Hepatocyte (in vitro differentiated cells): ENCODE data around the gene SERPING1. TPM values are rescaled to one million over a fixed set of nuclear protein-coding genes. Genes with fewer than 3 reads are reported as not detected.

ENCODE experiments used
- DNase-seq: peaks from one replicate; pipeline ENCODE4 v3.0.0-alpha.2; 2016; ENCODE audit warnings: low spot score
- H2AFZ ChIP-seq: fragments of 200-600 bp; sonication (generic); 2 replicates; pipeline ENCODE4 v1.6.0; 2016; ENCODE audit warnings: antibody characterized with exemption, mild to moderate bottlenecking
- H3K27ac ChIP-seq: fragments of 200-600 bp; sonication (generic); 2 replicates; pipeline ENCODE4 v1.5.1; 2016; ENCODE audit warnings: mild to moderate bottlenecking
- H3K27me3 ChIP-seq: fragments of 200-600 bp; sonication (generic); 2 replicates; pipeline ENCODE4 v1.6.1; 2016
- H3K36me3 ChIP-seq: fragments of 200-600 bp; sonication (generic); replicated peaks from 2 replicates; pipeline ENCODE4 v1.5.1; 2016; ENCODE audit warnings: low read depth; ENCODE audit not compliant: insufficient read depth
- H3K4me1 ChIP-seq: fragments of 200-600 bp; sonication (generic); 2 replicates; pipeline ENCODE4 v1.5.1; 2016; ENCODE audit warnings: mild to moderate bottlenecking, moderate library complexity; ENCODE audit not compliant: insufficient read depth
- H3K4me2 ChIP-seq: fragments of 200-600 bp; sonication (generic); 2 replicates; pipeline ENCODE4 v1.6.0; 2016
- H3K4me3 ChIP-seq: fragments of 200-600 bp; sonication (generic); 2 replicates; pipeline ENCODE4 v1.5.1; 2016; ENCODE audit warnings: mild to moderate bottlenecking
- H3K79me2 ChIP-seq: fragments of 200-600 bp; sonication (generic); 2 replicates; pipeline ENCODE4 v1.6.0; 2017; ENCODE audit warnings: mild to moderate bottlenecking
- H3K9me2 ChIP-seq: fragments of 200-600 bp; sonication (generic); replicated peaks from 2 replicates; pipeline ENCODE4 v1.6.0; 2017; ENCODE audit warnings: mild to moderate bottlenecking; ENCODE audit not compliant: insufficient read depth
- H3K9me3 ChIP-seq: fragments of 200-600 bp; sonication (generic); 2 replicates; pipeline ENCODE4 v1.5.1; 2016; ENCODE audit warnings: low read depth, mild to moderate bottlenecking
- H4K20me1 ChIP-seq: fragments of 200-600 bp; sonication (generic); 2 replicates; pipeline ENCODE4 v1.6.0; 2016; ENCODE audit warnings: mild to moderate bottlenecking; ENCODE audit not compliant: insufficient read depth, poor library complexity, severe bottlenecking
- EZH2 ChIP-seq: fragments of 200-600 bp; sonication (generic); IDR thresholded peaks from 2 replicates; pipeline ENCODE4 v1.6.1; 2016; ENCODE audit warnings: antibody characterized with exemption, mild to moderate bottlenecking, borderline replicate concordance
- EZH2phosphoT487 ChIP-seq: fragments of 200-600 bp; sonication (generic); IDR thresholded peaks from one replicate; pipeline ENCODE4 v1.6.1; 2018; ENCODE audit warnings: antibody characterized with exemption, mild to moderate bottlenecking, low read depth, moderate library complexity; ENCODE audit not compliant: unreplicated experiment, severe bottlenecking
- WGBS: methylation state at CpG from one replicate; pipeline ENCODE4 v1.1.6; 2016; ENCODE audit warnings: low lambda C conversion rate; ENCODE audit errors: missing lambda C conversion rate; 5-methylcytosine and 5-hydroxymethylcytosine counted together
- polyA plus RNA-seq: library from polyadenylated mRNA; unstranded; fragments of >200 nt; fragmentation: Nextera tagmentation; extraction: Ambion mirVana; gene quantifications from 2 replicates; pipeline ENCODE4 v1.2.1, GENCODE V29; 2016
- total RNA-seq: library from RNA; depleted of rRNA; stranded (reverse); fragments of >200 nt; gene quantifications from 2 replicates; pipeline ENCODE4 v1.2.3, GENCODE V29; 2014
- TF ChIP-seq, protein P1 (sequence below): fragments of 200-600 bp; sonication (generic); IDR thresholded peaks from 2 replicates; pipeline ENCODE4 v1.5.1; 2016; ENCODE audit warnings: antibody characterized with exemption, mild to moderate bottlenecking; ENCODE audit not compliant: poor library complexity

The SERPING1 gene
- total and polyA plus RNA-seq, 2 experiments from 2014 or later, result 129 to 445 TPM

DNA sequence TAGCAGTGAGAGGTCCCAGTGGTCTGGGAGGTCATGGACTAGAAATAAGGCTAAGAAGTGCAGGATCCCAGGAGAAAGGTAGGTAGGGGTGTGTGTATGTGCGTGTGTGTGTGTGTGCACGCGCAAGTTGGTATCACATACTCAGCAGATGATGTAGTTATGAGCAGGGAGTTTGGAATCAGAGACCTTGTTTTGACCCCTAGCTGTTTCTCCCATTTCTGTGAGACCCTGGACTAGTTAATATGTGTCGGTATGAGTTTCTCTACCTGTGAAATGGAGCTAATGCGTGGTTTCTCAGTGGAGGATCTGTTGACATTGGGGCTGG is 1.3 kb downstream of the SERPING1 start:
- Histone ChIP-seq H3K9me3 (no peaks in the 10 kb centered on the region), H3K27ac (peak overlapping the region; percentile 85), H3K4me1 (peaks cover 13% of the 10 kb centered on the region), H2AFZ (peak overlapping the region; percentile 58), H4K20me1 (no peaks in the 10 kb centered on the region), H3K36me3 (no peaks in the 10 kb centered on the region), H3K4me2 (peak overlapping the region; percentile 87), H3K79me2 (no peaks in the 10 kb centered on the region), H3K4me3 (peak overlapping the region; percentile 48), H3K9me2 (no peaks in the 10 kb centered on the region), H3K27me3 (no peaks in the 10 kb centered on the region)
- peak; percentile 19 for DNase-seq
- TF ChIP-seq, protein P1, sequence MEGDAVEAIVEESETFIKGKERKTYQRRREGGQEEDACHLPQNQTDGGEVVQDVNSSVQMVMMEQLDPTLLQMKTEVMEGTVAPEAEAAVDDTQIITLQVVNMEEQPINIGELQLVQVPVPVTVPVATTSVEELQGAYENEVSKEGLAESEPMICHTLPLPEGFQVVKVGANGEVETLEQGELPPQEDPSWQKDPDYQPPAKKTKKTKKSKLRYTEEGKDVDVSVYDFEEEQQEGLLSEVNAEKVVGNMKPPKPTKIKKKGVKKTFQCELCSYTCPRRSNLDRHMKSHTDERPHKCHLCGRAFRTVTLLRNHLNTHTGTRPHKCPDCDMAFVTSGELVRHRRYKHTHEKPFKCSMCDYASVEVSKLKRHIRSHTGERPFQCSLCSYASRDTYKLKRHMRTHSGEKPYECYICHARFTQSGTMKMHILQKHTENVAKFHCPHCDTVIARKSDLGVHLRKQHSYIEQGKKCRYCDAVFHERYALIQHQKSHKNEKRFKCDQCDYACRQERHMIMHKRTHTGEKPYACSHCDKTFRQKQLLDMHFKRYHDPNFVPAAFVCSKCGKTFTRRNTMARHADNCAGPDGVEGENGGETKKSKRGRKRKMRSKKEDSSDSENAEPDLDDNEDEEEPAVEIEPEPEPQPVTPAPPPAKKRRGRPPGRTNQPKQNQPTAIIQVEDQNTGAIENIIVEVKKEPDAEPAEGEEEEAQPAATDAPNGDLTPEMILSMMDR, result no peak
- TF ChIP-seq EZH2phosphoT487 (no peak), EZH2 (no peak)
- WGBS, result 68% methylated on average over 5 of the region's 5 CpGs

DNA sequence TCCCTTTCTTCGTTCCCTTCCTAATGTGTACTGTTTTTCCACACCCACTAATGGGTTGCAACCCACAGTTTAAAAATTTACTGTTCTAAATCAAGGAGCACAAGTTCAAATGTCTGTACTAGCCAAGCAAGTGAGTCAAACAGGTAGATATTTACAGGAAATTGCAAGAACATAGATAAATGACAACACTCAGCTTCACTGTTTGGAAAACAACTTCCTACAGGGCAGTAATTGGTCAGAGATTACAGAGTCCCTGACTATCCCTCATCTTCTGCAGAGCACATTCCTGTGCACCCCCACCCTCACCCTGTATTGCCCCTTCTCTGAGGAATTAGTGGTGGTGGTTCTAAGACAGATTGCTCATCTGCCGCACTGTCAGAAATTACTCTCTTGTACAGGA is 1.9 kb downstream of the SERPING1 start:
- Histone ChIP-seq H4K20me1 (no peaks in the 10 kb centered on the region), H3K27ac (peak overlapping the region; percentile 85), H3K9me3 (no peaks in the 10 kb centered on the region), H3K4me1 (peaks cover 13% of the 10 kb centered on the region), H3K79me2 (no peaks in the 10 kb centered on the region), H3K27me3 (no peaks in the 10 kb centered on the region), H3K9me2 (no peaks in the 10 kb centered on the region), H3K36me3 (no peaks in the 10 kb centered on the region), H2AFZ (no peak overlapping the region), H3K4me3 (no peak overlapping the region), H3K4me2 (peak overlapping the region; percentile 87)
- TF ChIP-seq, protein P1, result no peak
- DNase-seq, result no peak
- WGBS, result 57% methylated on average over 2 of the region's 2 CpGs

DNA sequence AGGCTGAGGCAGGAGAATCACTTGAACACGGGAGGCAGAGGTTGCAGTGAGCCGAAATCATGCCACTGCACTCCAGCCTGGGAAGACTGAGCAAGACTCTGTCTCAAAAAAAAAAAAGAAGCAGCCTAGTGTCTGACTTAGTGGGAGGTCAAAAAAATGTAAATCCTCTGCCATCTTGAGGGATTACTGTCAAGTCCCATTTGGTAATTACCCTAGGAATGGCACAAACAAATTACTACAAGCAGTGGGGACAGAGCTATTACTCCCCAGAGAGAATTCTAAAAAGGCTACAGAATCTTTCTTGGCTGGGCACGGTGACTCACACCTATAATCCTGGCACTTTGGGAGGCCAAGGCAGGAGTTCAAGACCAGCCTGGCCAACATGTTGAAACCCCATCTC is 3.8 kb downstream of the SERPING1 start:
- Histone ChIP-seq H3K9me2 (no peaks in the 10 kb centered on the region), H3K27me3 (no peaks in the 10 kb centered on the region), H3K4me1 (peaks cover 13% of the 10 kb centered on the region), H3K4me3 (no peak overlapping the region), H3K4me2 (no peak overlapping the region), H3K36me3 (no peaks in the 10 kb centered on the region), H3K79me2 (no peaks in the 10 kb centered on the region), H2AFZ (no peak overlapping the region), H3K9me3 (no peaks in the 10 kb centered on the region), H4K20me1 (no peaks in the 10 kb centered on the region), H3K27ac (no peak overlapping the region)
- 90% methylated on average over 3 of the region's 3 CpGs for WGBS
- DNase-seq, result no peak
- TF ChIP-seq EZH2, result no peak
- TF ChIP-seq EZH2phosphoT487, result no peak
- TF ChIP-seq, protein P1, result no peak
